GM19239 (cell line): Measurements from ENCODE around the gene PTGS1.
"Not testable (repeated sequence)": the region's sequence is repeated elsewhere in the genome, so short reads cannot be mapped to it uniquely, and the experiment has no call there.

ENCODE experiments used
- DNase-seq: peaks from one replicate; pipeline ENCODE4 v3.0.0; 2011; ENCODE audit warnings: low spot score; ENCODE audit not compliant: insufficient read length
- FAIRE-seq: peaks from 2 replicates; lab custom pipeline; 2011; peaks lifted over from hg19 to GRCh38; lab: Jason Lieb, UNC

The PTGS1 gene

GRCh38 chr9:122393284-122393983, 22.6 kb downstream of the PTGS1 start:
- FAIRE-seq (no peak), DNase-seq (no peak)

DNA sequence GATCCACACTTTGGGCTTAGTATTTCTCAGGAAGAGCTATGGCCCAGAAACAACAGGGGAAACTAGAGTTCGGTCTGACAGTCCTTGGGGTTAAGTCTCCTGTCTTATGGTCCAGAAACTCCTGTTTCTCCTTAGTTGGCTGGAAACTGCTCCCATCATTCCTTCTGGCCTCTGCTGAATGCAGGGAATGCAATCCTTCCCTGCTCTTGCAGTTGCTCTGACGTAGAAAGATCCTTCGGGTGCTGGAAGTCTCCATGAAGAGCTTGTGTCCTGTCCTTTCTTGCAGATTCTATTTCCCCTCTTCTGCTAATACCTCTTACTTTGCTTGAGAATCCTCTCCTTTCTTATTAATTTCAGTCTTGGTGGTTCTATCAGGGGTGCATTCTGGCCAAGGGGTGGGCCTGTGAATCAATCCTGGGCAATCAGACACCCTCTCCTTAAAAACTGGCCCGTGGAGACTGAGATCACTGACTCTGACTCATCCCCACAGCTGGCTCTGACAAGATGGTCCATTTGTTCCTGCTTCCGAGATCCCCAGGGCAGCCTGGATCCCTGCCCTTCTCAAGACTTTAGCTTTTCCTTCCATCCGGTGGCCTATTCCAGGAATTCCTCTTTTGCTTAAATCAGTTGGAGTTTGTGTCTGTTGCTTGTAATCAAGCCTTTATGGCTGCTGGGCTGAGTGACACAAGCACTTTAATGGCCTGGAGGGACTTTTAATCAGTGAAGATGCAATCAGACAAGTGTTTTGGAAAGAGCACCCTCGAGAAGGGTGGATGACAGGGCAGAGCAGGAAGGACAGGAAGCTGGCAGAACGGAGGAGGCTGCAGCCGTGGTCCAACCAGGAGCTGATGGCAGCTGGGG, 23.7 kb downstream of the PTGS1 start:
- FAIRE-seq (no peak), DNase-seq (no peak)

DNA sequence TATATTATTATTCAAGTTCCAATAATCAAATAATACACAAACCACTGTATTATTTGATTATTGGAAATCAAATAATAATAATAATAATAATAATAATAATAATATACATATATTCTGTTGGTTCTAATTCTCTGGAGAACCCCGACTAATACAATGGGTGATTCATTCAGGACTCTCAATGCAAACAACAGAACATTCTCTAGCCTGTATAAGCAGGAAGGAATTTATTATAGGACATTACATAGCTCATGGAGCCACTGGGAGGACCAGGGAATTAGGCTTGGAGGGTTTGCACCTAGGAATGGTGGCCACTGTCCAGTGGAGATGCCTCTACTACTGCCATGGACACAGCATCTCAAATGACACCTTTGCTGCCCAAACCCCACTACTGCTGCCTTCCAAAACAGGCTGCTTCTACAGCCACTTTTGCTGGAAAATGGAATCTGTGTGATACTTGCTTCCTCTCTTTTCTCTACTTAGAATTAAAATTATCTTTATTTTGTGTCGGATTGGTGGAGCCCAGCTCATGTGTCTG, 25.9 kb downstream of the PTGS1 start:
- FAIRE-seq (no peak), DNase-seq (no peak)

DNA sequence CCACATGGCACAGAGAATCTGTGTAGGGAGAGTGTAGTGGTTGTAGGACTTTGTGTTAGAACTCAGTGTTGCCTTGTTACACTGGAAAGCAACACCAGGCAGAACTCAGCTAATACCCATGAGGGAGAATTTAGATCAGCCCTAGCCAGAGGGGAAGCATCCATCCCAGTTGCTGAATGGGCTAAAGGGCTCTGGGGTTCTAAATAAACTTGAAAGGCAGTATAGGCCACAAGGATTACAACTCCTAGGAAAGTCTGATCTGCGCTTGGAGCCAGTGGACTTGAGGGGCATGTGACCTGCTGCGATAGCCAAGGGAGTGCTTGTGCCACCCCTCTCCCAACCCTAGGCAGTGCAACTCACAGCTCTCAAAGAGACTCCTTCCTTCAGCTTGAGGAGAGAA, 26.9 kb downstream of the PTGS1 start:
- DNase-seq (no peak), FAIRE-seq (no peak)

- FAIRE-seq (no peak), DNase-seq (no peak)
These were observed 27.6 kb downstream of the PTGS1 start for GRCh38 chr9:122398371-122398924.

DNA sequence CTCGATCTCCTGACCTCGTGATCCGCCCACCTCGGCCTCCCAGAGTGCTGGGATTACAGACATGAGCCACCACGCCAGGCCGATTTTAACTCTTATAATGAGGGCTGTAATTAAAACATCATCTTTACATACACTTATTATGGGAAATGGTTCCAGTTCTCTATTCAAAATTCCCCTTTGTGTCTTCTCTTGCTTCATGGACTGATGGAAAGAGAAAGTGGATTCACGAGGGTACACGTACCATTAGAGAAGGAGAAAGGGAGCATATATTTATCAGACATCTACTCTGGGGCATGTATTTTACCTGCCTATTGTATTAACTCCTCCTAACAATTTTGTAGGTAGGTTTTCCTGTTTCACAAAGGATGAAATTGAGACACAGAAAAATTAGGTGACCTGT, 31.1 kb downstream of the PTGS1 start:
- FAIRE-seq = no peak
- DNase-seq = no peak

- no peak for FAIRE-seq
- DNase-seq = no peak
These were observed 31.6 kb downstream of the PTGS1 start for GRCh38 chr9:122402403-122402871.

DNA sequence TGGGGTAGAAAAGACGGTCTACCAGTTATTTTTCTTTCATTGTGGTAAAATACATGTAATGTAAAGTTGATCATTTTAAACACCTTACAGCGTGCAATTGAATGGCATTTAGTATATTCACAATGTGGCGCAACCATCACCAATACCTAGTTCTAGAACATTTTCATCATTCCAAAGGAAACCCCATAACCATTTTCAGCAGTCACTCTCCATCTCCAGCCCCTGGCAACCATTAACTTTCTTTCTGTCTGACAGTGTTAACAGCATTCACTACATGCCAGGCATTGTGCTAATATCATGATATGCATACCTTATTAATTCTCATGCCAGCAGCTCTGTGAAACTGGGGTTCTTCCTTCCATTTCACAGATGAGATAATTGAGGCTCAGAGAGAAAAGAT, 32.0 kb downstream of the PTGS1 start:
- DNase-seq = no peak
- no peak for FAIRE-seq

DNA sequence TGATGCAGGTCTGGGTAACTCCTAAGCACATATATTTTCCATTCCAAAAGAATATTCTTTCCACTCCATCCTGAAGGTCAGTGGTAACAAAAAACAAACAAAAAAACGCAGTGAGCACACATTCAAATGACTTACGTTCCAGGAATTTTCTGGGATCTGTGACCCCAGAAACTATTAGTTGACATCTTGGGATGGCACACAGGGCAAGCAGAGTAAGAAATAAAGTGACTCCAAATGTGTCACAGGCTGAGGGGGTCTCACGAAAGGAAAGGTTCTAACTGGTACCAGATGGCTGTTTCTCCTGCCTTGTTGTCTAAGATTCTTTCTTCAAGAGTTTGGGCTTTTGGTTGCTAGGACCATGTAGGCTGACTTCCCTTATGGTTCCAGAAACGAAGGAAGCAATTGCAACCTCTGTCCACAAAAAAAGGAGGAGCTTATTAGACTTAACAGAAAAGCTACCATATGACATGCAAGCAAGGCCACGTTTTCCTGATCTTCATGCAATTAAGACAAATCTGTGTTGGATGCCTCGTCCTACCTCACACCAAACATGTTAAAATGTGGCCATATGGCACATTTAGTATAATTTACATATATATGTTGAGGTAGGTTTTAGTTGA, 32.7 kb downstream of the PTGS1 start:
- FAIRE-seq = no peak
- DNase-seq = no peak

- not testable (repeated sequence) for FAIRE-seq
These were observed 34.7 kb downstream of the PTGS1 start for GRCh38 chr9:122405304-122406069.

DNA sequence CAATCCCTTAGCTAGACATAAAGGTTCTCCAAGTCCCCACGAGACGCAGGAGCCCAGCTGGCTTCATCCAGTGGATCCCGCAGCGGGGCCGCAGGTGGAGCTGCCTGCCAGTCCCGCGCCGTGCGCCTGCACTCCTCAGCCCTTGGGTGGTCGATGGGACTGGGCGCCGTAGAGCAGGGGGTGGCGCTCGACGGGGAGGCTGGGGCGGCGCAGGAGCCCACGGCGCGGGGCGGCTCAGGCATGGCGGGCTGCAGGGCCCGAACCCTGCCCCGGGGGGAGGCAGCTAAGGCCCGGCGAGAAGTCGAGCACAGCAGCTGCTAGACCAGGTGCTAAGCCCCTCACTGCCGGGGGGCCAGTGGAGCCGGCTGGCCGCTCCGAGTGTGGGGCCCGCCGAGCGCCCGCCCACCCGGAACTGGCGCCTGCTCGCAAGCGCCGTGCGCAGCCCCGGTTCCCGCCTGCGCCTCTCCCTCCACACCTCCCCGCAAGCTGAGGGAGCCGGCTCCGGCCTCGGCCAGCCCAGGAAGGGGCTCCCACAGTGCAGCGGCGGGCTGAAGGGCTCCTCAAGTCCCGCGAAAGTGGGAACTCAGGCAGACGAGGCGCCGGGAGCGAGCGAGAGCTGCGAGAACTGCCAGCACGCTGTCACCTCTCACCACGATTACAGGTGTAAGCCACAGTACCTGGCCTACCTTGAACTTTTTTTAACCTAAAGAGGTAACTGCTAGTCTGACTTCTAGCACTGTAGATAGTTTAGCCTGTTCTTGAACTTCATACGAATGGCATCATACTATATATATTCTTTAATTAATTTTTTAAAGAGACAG, 35.5 kb downstream of the PTGS1 start:
- DNase-seq (no peak), FAIRE-seq (no peak)

More at GRCh38 chr9:122405304-122406069, 34.7 kb downstream of the PTGS1 start:
- DNase-seq = not testable (repeated sequence)

DNA sequence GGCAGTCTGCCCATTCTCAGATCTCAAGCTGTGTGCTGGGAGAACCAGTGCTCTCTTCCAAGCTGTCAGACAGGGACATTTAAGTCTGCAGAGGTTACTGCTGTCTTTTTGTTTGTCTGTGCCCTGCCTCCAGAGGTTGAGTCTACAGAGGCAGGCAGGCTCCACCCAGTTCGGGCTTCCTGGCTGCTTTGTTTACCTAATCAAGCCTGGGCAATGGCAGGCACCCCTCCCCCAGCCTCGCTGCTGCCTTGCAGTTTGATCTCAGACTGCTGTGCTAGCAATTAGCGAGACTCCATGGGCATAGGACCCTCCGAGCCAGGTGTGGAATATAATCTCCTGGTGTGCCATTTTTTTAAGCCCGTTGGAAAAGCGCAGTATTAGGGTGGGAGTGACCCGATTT, 43.3 kb downstream of the PTGS1 start:
- not testable (repeated sequence) for FAIRE-seq, DNase-seq

- FAIRE-seq (no peak), DNase-seq (no peak)
These were observed 47.2 kb downstream of the PTGS1 start for GRCh38 chr9:122418016-122418415.

DNA sequence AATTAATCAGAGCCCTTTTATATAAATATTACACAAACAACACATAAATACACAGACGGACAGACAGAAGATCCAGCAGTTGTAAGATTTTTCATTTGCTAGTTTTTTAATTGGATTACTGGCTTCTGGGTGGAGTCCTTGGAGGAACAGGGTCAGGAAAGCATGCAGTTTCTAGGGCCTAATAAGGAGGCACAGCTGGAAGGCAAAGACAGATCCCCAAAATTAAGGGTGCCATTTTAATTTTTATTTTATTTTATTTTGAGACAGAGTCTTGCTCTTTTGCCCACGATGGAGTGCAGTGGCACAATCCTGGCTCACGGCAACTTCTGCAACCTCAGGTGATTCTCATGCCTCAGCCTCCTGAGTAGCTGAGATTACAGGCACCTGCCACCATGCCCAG, 49.5 kb downstream of the PTGS1 start:
- FAIRE-seq (no peak), DNase-seq (no peak)

- FAIRE-seq (no peak), DNase-seq (no peak)
These were observed 54.3 kb downstream of the PTGS1 start for GRCh38 chr9:122425087-122425486.

DNA sequence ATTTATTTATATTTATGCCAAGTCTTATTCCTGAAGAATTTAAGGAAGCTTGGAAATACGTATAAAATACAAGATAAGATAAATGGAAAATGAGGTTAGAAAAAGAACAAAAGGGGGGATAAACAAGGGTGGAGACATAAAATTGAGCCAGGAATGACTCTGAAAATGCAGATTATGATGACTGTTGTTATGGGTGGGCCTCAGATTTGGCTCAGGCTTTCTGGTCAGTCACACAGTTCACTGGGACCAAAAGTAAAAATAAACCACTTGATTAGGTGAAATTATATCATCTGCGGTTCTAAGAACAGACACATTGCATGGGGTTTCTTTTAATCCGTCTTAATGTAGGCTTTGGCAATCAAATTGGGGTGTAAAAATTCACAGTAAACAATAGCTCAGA, 55.9 kb downstream of the PTGS1 start:
- DNase-seq (no peak), FAIRE-seq (no peak)

- DNase-seq (no peak), FAIRE-seq (no peak)
These were observed 71.7 kb downstream of the PTGS1 start for GRCh38 chr9:122442568-122442967.

DNA sequence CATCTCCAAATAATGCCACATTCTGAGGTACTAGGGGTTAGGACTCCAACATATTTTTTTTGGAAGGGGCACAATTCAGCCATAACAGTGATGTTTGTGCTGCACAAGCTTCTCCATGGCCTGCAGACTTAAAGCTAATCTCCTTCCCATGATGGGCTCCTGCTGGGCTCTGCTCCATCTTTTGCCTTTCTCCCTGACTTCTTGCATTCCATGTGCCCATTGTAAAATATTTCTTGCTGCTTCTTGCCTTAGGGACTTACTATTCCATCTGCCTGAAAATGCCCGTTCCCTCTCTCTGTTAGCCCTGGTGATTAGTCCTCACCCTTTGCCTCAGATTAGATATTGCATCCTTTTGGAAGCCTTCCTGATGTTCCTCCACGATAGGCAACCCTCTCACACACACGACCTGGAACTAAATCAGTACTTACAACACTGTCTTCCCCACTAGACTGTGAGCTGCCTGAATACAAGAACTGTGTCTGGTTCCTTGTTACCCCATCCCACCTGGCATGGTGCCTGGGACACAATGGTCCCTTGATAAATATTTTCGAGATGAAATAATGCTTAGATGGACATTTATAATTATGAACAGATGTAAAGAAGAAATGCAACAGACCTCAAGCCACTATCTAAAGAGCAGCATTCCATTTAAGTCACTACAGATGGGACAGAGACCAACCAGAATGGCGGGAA, 73.4 kb downstream of the PTGS1 start:
- FAIRE-seq = no peak
- DNase-seq = no peak
